GM20431 (cell line): ENCODE measurements around the gene RORC.
"Not testable (repeated sequence)": the region's sequence is repeated elsewhere in the genome, so short reads cannot be mapped to it uniquely, and the experiment has no call there.

Experiments
- in situ Hi-C: fragments of 300-500 bp; cut with MseI, MboI; formaldehyde crosslinking; loops from one replicate; pipeline ENCODE4 v1.15.0; 2020; ENCODE audit warnings: low sequenced_read_pairs; ENCODE audit not compliant: unreplicated experiment

RORC gene

GRCh38 chr1:151809290-151809984 lies 22.2 kb downstream of the RORC start:
- in situ Hi-C loops = no loop called here

- in situ Hi-C loops = no loop called here
These were observed 23.8 kb downstream of the RORC start for GRCh38 chr1:151807766-151808165.

- in situ Hi-C loops = no loop called here
These were observed 24.5 kb downstream of the RORC start for GRCh38 chr1:151807131-151807530.

- in situ Hi-C loops = no loop called here
These were observed 25.4 kb downstream of the RORC start for GRCh38 chr1:151806170-151806569.

- in situ Hi-C loops = no loop called here
These were observed 26.4 kb downstream of the RORC start, which contains the start of gene LINGO4 for GRCh38 chr1:151805066-151805820. LINGO4 (minus strand) TSS chr1:151805419; CDS start chr1:151802704, 2,715 bp downstream.

GRCh38 chr1:151803915-151804314 lies 27.7 kb downstream of the RORC start:
- in situ Hi-C loops = no loop called here

GRCh38 chr1:151803164-151803563 lies 28.4 kb downstream of the RORC start:
- in situ Hi-C loops = no loop called here

- in situ Hi-C loops = no loop called here
These were observed 29.2 kb downstream of the RORC start for GRCh38 chr1:151802372-151802771.

- in situ Hi-C loops = no loop called here
These were observed 29.8 kb downstream of the RORC start for GRCh38 chr1:151801846-151802245.

- in situ Hi-C loops = no loop called here
These were observed 30.2 kb downstream of the RORC start for GRCh38 chr1:151801310-151801820.

- in situ Hi-C loops = no loop called here
These were observed 30.8 kb downstream of the RORC start for GRCh38 chr1:151800830-151801229.

- in situ Hi-C loops = no loop called here
These were observed 32.2 kb downstream of the RORC start for GRCh38 chr1:151799179-151800022.

- in situ Hi-C loops = no loop called here
These were observed 33.0 kb downstream of the RORC start for GRCh38 chr1:151798571-151798970.

- in situ Hi-C loops = no loop called here
These were observed 40.5 kb downstream of the RORC start for GRCh38 chr1:151790940-151791651.

GRCh38 chr1:151790071-151790939 lies 41.3 kb downstream of the RORC start, which contains the start of gene TDRKH:
TDRKH (minus strand) TSS chr1:151790500; CDS start chr1:151783022, 7,478 bp downstream.
- in situ Hi-C loops = no loop called here

GRCh38 chr1:151787689-151788088 lies 43.9 kb downstream of the RORC start:
- in situ Hi-C loops = no loop called here

- in situ Hi-C loops = no loop called here
These were observed 47.8 kb downstream of the RORC start for GRCh38 chr1:151783796-151784195.

- in situ Hi-C loops = no loop called here
These were observed 48.9 kb downstream of the RORC start for GRCh38 chr1:151782741-151783140.

GRCh38 chr1:151782026-151782425 lies 49.6 kb downstream of the RORC start:
- in situ Hi-C loops = not testable (repeated sequence)
